Activated naive CD4-positive, alpha-beta T cell (primary cell): ENCODE measurements around the gene NLRP11.

ENCODE experiments used
- DNase-seq, 4 experiments: peaks; one replicate each; lab custom pipeline; 2025; lab: John Stamatoyannopoulos, UW

NLRP11 gene

GRCh38 chr19:55831846-55832245 lies at the start of gene NLRP11:
NLRP11 (minus strand) TSS chr19:55831999; CDS start chr19:55818174, 13,825 bp downstream.
- no peak for DNase-seq

GRCh38 chr19:55877211-55877610 lies 45.4 kb upstream of the NLRP11 start:
- DNase-seq: no peak

DNA sequence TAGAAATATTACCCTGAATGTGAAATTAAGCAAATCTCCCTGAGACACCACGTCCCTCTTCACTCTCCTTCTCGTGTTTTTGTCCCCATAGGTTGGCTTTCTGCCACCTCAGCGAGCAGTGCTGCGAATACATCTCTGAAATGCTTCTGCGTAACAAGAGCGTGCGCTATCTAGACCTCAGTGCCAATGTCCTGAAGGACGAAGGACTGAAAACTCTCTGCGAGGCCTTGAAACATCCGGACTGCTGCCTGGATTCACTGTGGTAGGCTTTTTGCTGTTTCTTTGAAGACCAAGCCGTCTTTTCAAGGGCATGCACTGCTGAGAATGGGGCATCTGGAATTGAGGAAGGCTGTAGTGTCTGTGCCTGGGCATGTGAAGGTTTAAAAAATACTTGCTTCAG lies 38.9 kb upstream of the NLRP11 start:
- no peak for DNase-seq

- DNase-seq: no peak
Observed at GRCh38 chr19:55867101-55867500, 35.3 kb upstream of the NLRP11 start.

DNA sequence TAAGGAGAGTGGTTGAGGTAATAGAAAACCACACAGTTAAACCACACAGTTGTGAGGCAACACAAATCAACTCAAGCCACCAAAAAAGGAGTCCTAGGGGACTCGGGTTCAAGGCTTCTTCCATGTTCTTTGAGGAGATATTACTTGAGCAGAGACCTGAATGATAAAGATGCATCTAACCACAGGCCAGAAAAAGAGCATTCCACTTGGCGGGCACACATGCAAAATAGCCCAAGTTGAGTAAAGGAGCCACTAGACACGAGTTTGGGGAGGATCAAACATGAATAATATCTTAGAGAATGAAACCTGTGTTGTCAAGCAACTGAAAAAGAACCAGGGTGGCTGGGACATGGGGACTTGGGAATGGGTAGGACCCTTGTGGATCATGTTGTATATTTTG lies 34.7 kb upstream of the NLRP11 start:
- DNase-seq: no peak

GRCh38 chr19:55858969-55859368 lies 27.2 kb upstream of the NLRP11 start:
- DNase-seq: no peak

DNA sequence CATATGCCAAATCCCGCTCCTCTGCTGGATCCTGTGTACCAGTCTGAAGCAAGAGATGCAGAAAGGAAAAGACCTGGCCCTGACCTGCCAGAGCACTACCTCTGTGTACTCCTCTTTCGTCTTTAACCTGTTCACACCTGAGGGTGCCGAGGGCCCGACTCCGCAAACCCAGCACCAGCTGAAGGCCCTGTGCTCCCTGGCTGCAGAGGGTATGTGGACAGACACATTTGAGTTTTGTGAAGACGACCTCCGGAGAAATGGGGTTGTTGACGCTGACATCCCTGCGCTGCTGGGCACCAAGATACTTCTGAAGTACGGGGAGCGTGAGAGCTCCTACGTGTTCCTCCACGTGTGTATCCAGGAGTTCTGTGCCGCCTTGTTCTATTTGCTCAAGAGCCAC lies 26.6 kb upstream of the NLRP11 start:
- no peak for DNase-seq

DNA sequence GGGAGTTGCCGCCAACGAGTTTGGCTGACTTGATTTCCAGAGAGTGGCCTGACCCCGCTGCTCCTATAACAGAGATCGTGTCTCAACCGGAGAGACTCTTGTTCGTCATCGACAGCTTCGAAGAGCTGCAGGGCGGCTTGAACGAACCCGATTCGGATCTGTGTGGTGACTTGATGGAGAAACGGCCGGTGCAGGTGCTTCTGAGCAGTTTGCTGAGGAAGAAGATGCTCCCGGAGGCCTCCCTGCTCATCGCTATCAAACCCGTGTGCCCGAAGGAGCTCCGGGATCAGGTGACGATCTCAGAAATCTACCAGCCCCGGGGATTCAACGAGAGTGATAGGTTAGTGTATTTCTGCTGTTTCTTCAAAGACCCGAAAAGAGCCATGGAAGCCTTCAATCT lies 26.2 kb upstream of the NLRP11 start:
- DNase-seq: no peak

DNA sequence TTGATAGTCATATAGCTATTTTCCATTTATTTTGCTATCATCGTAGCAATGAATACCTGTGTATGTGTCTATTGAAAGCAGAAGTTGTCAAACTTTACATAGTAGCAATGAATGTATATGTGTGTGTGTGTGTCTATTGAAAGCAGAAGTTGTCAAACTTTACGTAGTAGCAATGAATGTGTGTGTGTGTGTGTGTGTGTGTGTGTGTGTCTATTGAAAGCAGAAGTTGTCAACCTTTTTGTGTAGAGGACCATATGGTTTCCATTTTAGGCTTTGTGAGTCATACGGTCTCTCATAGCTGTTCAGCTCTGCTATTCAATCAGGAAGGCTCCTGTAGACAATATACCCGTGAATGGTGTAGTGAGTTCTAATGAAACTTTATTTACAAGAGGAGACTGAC lies 25.4 kb upstream of the NLRP11 start:
- no peak for DNase-seq

DNA sequence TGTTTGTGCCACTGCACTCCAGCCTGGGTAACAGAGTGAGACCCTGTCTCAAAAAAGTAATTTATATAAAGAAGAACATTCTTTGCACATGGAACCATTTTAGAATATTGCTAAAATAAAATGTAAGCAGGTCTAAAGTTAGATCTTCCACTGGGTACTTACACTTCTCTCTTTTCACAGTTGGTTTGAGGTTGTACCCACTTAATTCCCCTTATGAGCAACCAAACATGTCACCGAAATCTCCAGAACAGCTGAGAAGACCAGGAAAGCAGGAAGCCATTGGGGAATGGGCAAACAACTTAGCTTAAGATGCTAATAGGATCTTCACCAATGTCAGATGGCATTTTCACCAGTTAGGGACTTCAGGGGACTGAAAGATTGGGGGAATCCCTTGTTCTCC lies 23.4 kb upstream of the NLRP11 start:
- DNase-seq: no peak

DNA sequence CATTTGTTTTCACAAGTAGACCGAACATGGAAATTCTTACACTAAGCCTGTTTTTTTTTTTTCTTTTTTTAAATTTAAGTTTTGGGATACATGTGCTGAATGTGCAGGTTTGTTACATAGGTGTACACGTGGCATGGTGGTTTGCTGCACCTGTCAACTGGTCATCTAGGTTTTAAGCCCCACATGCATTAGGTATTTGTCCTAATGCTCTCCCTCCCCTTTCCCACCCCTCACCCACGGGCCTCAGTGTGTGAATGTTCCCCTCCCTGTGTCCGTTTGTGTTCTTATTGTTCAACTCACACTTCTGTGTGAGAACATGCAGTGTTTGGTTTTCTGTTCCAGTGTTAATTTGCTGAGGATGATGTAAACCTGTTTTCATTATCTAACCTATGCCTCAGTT lies 7.1 kb upstream of the NLRP11 start:
- DNase-seq: no peak

DNA sequence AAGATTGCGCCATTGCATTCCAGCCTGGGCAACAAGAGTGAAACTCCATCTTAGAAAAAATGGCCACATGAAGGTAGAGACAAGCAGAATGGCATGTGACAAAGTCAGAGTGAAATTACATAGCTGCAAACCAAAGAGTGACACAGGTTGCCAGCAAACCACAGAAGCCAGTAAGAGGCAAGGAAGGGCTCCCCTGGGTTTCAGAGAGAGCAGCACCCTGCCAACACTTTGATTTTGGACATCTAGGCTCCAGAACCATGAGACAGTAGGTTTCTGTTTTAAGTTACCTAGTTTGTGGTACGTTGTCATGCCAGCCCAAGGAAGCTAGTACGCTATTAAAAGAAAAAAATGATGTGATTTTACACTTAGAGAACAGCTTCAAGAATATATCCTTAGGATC lies 6.5 kb upstream of the NLRP11 start:
- DNase-seq: no peak

DNA sequence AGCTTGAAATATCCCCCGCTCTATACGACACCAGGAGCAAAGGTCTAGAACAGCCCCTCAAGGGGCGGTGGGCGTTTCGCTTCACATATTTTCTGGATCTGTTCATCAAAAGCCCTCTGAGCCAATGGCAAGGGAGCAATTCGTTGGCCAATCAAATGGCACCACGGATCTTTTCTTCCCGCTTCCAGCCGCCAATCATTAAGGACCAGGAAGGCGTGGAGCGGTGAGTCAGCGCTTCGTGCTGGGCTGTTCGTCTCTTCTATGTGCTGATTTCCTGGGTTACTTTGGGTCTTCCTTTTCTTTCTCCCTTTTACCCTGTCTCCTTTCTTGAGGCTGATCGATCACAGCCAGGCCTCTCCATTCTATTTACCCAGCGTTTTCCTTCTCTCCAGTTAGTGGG lies 4.5 kb upstream of the NLRP11 start, which contains the start of gene NLRP4:
Gene NLRP4, plus strand, starts transcription at position 201 of the 400 bp plus-strand sequence. CDS start 15,541 bp downstream, outside the sequence.
- DNase-seq: no peak

DNA sequence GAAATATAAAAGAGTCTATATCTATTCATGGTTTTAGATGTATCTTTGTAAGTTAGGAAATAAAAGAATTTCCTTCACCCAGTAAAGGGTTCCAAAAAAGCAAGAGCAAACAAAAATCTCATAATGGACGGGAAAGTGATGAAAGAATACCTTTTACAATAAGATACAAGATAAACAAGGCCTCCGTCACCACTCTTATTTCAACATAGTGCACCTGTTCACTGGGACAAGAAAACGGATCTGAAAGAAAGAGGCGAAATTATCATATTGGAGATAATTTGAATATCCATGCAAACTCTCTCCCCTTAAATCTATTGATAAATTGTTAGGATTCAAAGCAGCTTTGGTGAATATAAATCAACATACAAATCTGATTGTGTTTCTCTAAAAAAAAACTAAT lies 877 bp upstream of the NLRP11 start:
- DNase-seq: no peak

- DNase-seq: no peak
Observed at GRCh38 chr19:55830656-55831055, 1.1 kb downstream of the NLRP11 start.

DNA sequence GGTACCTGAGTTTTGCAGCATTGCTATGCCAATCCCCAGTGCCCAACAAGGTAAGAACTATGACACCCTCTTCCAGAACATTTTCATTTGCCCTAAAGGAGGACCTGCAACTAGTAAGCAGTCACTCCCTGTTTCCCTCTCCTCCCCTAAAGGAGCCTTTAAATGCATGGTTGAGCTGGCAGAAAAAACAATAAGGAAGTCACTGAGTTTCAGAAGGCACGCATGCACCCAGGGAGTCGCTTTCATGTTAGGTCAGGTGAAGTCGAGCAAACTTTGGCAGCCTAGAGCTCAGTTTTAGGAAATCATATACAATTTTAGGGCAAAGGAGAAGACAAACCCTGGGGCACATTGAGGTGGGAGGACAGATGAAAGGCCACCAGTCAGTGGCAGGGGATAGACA lies 11.8 kb downstream of the NLRP11 start:
- DNase-seq: no peak

DNA sequence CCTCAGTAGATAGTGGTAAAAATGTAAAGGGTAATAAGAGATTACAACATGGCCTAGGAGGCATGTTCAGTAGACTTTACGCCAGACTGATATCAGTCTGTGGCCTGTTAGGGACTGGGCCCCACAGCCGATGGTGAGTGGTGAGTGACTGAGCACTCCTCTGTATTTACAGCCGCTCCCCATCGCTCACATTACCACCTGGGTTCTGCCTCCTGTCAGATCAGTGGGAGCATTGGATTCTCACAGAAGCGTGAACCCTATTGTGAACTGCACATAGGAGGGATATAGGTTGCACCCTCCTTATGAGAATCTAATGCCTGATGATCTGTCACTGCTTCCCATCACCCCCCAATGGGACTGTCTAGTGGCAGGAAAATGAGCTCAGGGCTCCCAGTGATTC lies 17.9 kb downstream of the NLRP11 start:
- no peak for DNase-seq

GRCh38 chr19:55812449-55812848 lies 19.4 kb downstream of the NLRP11 start:
- DNase-seq: no peak

- DNase-seq: no peak
Observed at GRCh38 chr19:55811340-55811739, 20.5 kb downstream of the NLRP11 start.

DNA sequence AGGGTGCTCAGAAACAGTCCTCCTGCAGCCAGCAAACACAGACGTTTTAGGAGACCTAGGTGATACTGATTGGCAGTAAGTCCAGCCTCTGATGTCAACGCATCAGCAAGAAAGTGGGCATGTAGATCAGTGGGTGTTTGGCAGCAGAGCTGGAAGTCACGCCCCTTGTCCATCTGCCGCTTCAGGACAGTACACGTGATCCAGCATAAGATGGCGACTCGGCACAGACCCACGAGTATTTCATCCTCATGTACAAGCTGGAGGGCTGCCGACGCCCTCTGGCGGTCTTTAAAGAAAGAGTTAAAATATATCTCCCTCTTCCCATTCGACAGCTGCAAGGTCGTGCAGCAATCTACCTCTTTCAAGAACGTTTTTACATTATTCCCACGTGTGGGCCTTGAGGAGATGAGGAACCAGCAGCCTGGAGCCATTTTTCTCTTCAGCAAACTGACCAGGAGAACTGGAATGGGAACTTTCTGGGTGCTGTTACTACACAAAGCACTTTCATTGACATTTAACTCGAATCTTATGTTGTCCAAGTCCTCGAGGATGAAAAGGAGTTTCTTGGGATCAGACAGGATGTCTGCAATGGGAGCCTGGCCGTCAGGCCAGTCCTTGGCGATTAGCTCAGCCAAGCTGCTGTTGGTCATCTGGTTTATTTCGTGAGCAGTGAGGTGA lies 22.3 kb downstream of the NLRP11 start:
- peak in 1 of 4 experiments; percentile 0 for DNase-seq

- DNase-seq: no peak
Observed at GRCh38 chr19:55802281-55802680, 29.5 kb downstream of the NLRP11 start.

GRCh38 chr19:55801416-55801815 lies 30.4 kb downstream of the NLRP11 start:
- DNase-seq: no peak

DNA sequence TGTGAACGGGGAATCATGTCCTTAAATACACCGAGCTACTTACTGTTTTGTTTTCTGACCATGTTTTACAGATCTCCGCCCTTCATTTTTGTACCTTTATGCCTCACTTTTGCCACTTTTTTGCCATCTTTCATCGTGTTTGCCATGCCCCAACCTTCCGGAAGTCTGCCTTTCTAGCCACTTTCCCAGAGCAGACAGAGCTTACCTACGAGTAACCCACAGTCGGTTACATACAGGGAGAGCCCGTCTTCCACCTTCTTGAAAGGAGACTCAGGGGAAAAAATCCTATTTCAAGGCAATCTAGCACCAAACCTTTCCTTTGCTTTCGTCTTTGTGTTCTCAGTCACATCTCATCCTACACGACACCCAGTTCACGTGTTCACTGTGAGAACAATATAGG lies 36.8 kb downstream of the NLRP11 start:
- no peak for DNase-seq

- no peak for DNase-seq
Observed at GRCh38 chr19:55781112-55781511, 50.7 kb downstream of the NLRP11 start.
